ENCODE measurements around the gene STMN1. TPM values are rescaled to one million over a fixed set of nuclear protein-coding genes. Genes with fewer than 3 reads are reported as not detected.

Gene STMN1
- total RNA-seq, 1 experiment from 2014 or later: 206 TPM

DNA sequence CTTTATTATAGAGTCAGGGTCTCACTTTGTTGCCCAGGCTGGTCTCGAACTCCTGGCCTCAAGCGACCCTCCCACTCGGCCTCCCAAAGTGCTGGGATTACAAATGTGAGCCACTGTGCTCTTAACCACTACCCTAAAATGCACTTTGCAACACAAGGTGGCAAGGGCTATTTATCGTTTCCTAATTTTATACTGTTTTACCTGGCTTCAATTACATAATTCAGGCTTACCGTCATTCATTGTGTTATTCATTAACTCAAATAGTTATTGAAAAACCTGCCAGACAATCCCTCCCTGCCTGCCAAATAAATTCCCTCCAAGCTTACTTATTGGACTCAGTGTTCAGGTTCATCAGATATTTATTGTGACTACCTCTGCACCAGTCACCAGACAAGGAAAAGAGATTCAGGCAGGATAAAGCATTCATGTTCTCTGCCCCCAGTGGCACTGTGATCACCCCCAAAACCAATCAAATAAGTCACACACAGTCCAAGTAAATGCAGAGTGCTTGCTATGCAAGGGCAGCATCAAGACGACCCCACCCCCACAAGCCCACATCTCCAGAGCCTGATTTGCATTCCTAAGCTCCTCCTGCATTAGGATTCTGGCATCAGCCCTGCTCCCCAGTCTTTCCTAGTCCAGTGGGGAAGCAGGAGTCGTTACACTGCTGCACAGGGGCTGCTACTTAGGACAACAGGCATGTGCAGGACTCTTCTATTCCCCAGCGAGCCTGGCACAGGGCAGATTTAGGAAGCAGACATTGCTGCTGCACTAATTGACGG is 38.8 kb downstream of the STMN1 start:
- Histone ChIP-seq H2AFZ (ENCODE audit: low read length) (no peak overlapping the region), H3K4me2 (ENCODE audit: low read length) (no peak overlapping the region), H3K4me3 (ENCODE audit: low read length) (no peak overlapping the region), H3K79me2 (ENCODE audit: low read length) (no peaks in the 10 kb centered on the region), H3K4me1 (ENCODE audit: insufficient read depth, low read length) (no peaks in the 10 kb centered on the region), H3K9me3 (ENCODE audit: low read length) (no peaks in the 10 kb centered on the region), H3K36me3 (ENCODE audit: low read depth, low read length) (no peaks in the 10 kb centered on the region), H4K20me1 (ENCODE audit: low read length) (no peaks in the 10 kb centered on the region), H3F3A (ENCODE audit: low read length, unreplicated experiment) (no peaks in the 10 kb centered on the region), H3K27ac (ENCODE audit: low read length) (no peak overlapping the region), H3K27me3 (ENCODE audit: low read length) (no peaks in the 10 kb centered on the region), H3K9ac (ENCODE audit: low read length) (no peak overlapping the region), H3K9me2 (replicated peaks; ENCODE audit: low read length) (no peaks in the 10 kb centered on the region)
- no TSS peak for BruUV-seq (replicated peaks)
- TF ChIP-seq CTCF (conservative IDR thresholded peaks at IDR 0.05; ENCODE audit: low read depth, low read length): no peak
- no peak for TF ChIP-seq EZH2phosphoT487 (IDR thresholded peaks at IDR 0.05; ENCODE audit: borderline replicate concordance, low read length)
- no peak for TF ChIP-seq EZH2 (IDR thresholded peaks at IDR 0.05; ENCODE audit: low read length, unreplicated experiment)
- POLR2A ChIA-PET (ENCODE audit: unreplicated experiment): no interaction called here
- CTCF ChIA-PET: no interaction called here
- no peak for DNase-seq
- no peak for ATAC-seq
- intact Hi-C loops (cut with micrococcal nuclease): no loop called here

DNA sequence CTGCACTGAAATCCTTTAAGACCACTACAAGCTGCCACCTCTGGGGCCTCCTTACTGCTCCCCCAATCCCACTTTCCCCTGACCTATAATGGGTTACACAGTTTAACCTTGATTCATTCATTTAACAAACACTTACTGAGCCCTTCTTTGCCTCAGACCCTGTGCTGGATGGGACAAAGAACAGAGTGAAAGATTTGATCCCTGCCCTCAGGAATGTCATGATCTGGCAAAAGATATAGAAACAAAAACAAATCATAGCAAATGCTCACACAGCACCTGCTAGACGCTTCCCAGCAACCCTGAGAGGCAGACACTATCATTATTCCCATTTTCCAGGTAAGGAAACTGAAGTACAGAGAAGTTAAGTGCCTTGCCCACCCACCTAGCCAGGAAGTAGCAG is 39.9 kb downstream of the STMN1 start:
- H3K4me2 ChIP-seq (ENCODE audit: low read length): no peak overlapping the region
- no peaks in the 10 kb centered on the region for H3K79me2 ChIP-seq (ENCODE audit: low read length)
- DNase-seq (no peak), ATAC-seq (no peak)
- no peaks in the 10 kb centered on the region for H4K20me1 ChIP-seq (ENCODE audit: low read length)
- no peaks in the 10 kb centered on the region for H3F3A ChIP-seq (ENCODE audit: low read length, unreplicated experiment)
- ChIA-PET POLR2A (ENCODE audit: unreplicated experiment) (no interaction called here), CTCF (no interaction called here)
- no peaks in the 10 kb centered on the region for H3K9me2 ChIP-seq (replicated peaks; ENCODE audit: low read length)
- H3K9me3 ChIP-seq (ENCODE audit: low read length): no peaks in the 10 kb centered on the region
- no peak overlapping the region for H2AFZ ChIP-seq (ENCODE audit: low read length)
- no peaks in the 10 kb centered on the region for H3K36me3 ChIP-seq (ENCODE audit: low read depth, low read length)
- no peak overlapping the region for H3K4me3 ChIP-seq (ENCODE audit: low read length)
- intact Hi-C loops (cut with micrococcal nuclease): no loop called here
- H3K27ac ChIP-seq (ENCODE audit: low read length): no peak overlapping the region
- no peak for TF ChIP-seq CTCF (conservative IDR thresholded peaks at IDR 0.05; ENCODE audit: low read depth, low read length)
- TF ChIP-seq EZH2 (IDR thresholded peaks at IDR 0.05; ENCODE audit: low read length, unreplicated experiment): no peak
- TF ChIP-seq EZH2phosphoT487 (IDR thresholded peaks at IDR 0.05; ENCODE audit: borderline replicate concordance, low read length): no peak
- BruUV-seq (replicated peaks): no TSS peak
- no peaks in the 10 kb centered on the region for H3K4me1 ChIP-seq (ENCODE audit: insufficient read depth, low read length)
- H3K9ac ChIP-seq (ENCODE audit: low read length): no peak overlapping the region
- H3K27me3 ChIP-seq (ENCODE audit: low read length): no peaks in the 10 kb centered on the region

DNA sequence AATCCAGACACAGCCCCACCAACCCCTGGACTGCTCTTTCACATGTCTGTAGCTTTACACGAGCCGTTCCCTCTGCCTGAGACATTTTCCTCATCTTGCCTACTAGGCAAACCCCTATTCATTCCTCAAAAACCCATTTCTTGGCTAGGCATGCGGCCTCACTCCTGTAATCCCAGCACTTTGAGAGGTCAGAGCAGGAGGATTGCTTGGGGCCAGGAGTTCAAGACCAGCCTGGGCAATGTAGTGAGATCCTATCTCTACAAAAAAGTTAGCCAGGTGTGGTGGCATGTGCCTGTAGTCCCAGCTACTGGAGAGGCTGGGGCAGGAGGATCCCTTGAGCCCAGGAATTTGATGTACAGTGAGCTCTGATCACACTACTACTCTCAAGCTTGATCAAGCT is 41.8 kb downstream of the STMN1 start:
- ATAC-seq: no peak
- no peaks in the 10 kb centered on the region for H3K36me3 ChIP-seq (ENCODE audit: low read depth, low read length)

More for the DNA sequence above, 41.8 kb downstream of the STMN1 start:
- TF ChIP-seq EZH2 (IDR thresholded peaks at IDR 0.05; ENCODE audit: low read length, unreplicated experiment): no peak
- TF ChIP-seq CTCF (conservative IDR thresholded peaks at IDR 0.05; ENCODE audit: low read depth, low read length): no peak
- no peak for TF ChIP-seq EZH2phosphoT487 (IDR thresholded peaks at IDR 0.05; ENCODE audit: borderline replicate concordance, low read length)
- 0 out of 2 replicates have a peak, but pooled peaks cover 3% of the 10 kb centered on the region for H3K4me1 ChIP-seq (ENCODE audit: insufficient read depth, low read length)
- H3K79me2 ChIP-seq (ENCODE audit: low read length): no peaks in the 10 kb centered on the region
- H2AFZ ChIP-seq (ENCODE audit: low read length): no peak overlapping the region
- CTCF ChIA-PET: no interaction called here
- H3F3A ChIP-seq (ENCODE audit: low read length, unreplicated experiment): no peaks in the 10 kb centered on the region
- H3K27me3 ChIP-seq (ENCODE audit: low read length): no peaks in the 10 kb centered on the region
- no peak overlapping the region for H3K4me3 ChIP-seq (ENCODE audit: low read length)
- no peak for DNase-seq
- BruUV-seq (replicated peaks): no TSS peak
- H3K4me2 ChIP-seq (ENCODE audit: low read length): no peak overlapping the region
- no peaks in the 10 kb centered on the region for H4K20me1 ChIP-seq (ENCODE audit: low read length)
- H3K9me3 ChIP-seq (ENCODE audit: low read length): no peaks in the 10 kb centered on the region
- no peaks in the 10 kb centered on the region for H3K9me2 ChIP-seq (replicated peaks; ENCODE audit: low read length)
- H3K9ac ChIP-seq (ENCODE audit: low read length): no peak overlapping the region
- H3K27ac ChIP-seq (ENCODE audit: low read length): no peak overlapping the region
- intact Hi-C loops (cut with micrococcal nuclease): no loop called here
- POLR2A ChIA-PET (ENCODE audit: unreplicated experiment): interaction anchor here (1.0 kb wide), 1 partner anchor 292 kb away, joined by 4 read pairs; no protein-coding TSS in a partner anchor

All from PC-3 (cell line).